ENCODE results near the gene TBX3. TPM values are rescaled to one million over a fixed set of nuclear protein-coding genes. Genes with fewer than 3 reads are reported as not detected.
A peak's percentile ranks its signal among the peaks of the same experiment; 100 is the strongest.

TBX3 gene
- total RNA-seq, 1 donor, result under 0.01 TPM

- no peak for DNase-seq (ENCODE audit: low read depth in 2 of 3, low spot score in 2 of 3)
These were observed 14.3 kb downstream of the TBX3 start for GRCh38 chr12:114669401-114670290.

GRCh38 chr12:114668886-114669288 is 15.1 kb downstream of the TBX3 start:
- DNase-seq (ENCODE audit: low read depth in 2 of 3, low spot score in 2 of 3), result no peak

- peak in 2 of 3 donors; percentile 60 to 76 for DNase-seq (ENCODE audit: low read depth in 2 of 3, low spot score in 2 of 3)
These were observed 15.7 kb downstream of the TBX3 start for GRCh38 chr12:114668151-114668885.

GRCh38 chr12:114667669-114668150 is 16.3 kb downstream of the TBX3 start:
- DNase-seq (ENCODE audit: low read depth in 2 of 3, low spot score in 2 of 3), result no peak

GRCh38 chr12:114666746-114667668 is 17.0 kb downstream of the TBX3 start:
- DNase-seq (ENCODE audit: low read depth in 2 of 3, low spot score in 2 of 3), result no peak

- no peak for DNase-seq (ENCODE audit: low read depth in 2 of 3, low spot score in 2 of 3)
These were observed 18.3 kb downstream of the TBX3 start for GRCh38 chr12:114665411-114666260.

GRCh38 chr12:114664651-114665320 is 19.2 kb downstream of the TBX3 start:
- DNase-seq (ENCODE audit: low read depth in 2 of 3, low spot score in 2 of 3), result no peak

- peak in 2 of 3 donors; percentile 57 to 74 for DNase-seq (ENCODE audit: low read depth in 2 of 3, low spot score in 2 of 3)
These were observed 21.3 kb downstream of the TBX3 start for GRCh38 chr12:114662512-114663177.

- no peak for DNase-seq (ENCODE audit: low read depth in 2 of 3, low spot score in 2 of 3)
These were observed 22.7 kb downstream of the TBX3 start for GRCh38 chr12:114661245-114661644.

GRCh38 chr12:114659084-114659483 is 24.9 kb downstream of the TBX3 start:
- DNase-seq (ENCODE audit: low read depth in 2 of 3, low spot score in 2 of 3), result no peak

- DNase-seq (ENCODE audit: low read depth in 2 of 3, low spot score in 2 of 3), result no peak
These were observed 26.0 kb downstream of the TBX3 start for GRCh38 chr12:114658002-114658441.

GRCh38 chr12:114657597-114657920 is 26.4 kb downstream of the TBX3 start:
- DNase-seq (ENCODE audit: low read depth in 2 of 3, low spot score in 2 of 3), result no peak

GRCh38 chr12:114656906-114657596 is 26.9 kb downstream of the TBX3 start:
- DNase-seq (ENCODE audit: low read depth in 2 of 3, low spot score in 2 of 3), result no peak

GRCh38 chr12:114655934-114656749 is 27.8 kb downstream of the TBX3 start:
- DNase-seq (ENCODE audit: low read depth in 2 of 3, low spot score in 2 of 3), result no peak

GRCh38 chr12:114649585-114649984 is 34.4 kb downstream of the TBX3 start:
- no peak for DNase-seq (ENCODE audit: low read depth in 2 of 3, low spot score in 2 of 3)

GRCh38 chr12:114648711-114649110 is 35.3 kb downstream of the TBX3 start:
- DNase-seq (ENCODE audit: low read depth in 2 of 3, low spot score in 2 of 3), result no peak

- no peak for DNase-seq (ENCODE audit: low read depth in 2 of 3, low spot score in 2 of 3)
These were observed 45.1 kb downstream of the TBX3 start for GRCh38 chr12:114638790-114639435.

Data from hematopoietic multipotent progenitor cell (in vitro differentiated cells).